ENCODE data around the gene CPN2. TPM values are rescaled to one million over a fixed set of nuclear protein-coding genes. Genes with fewer than 3 reads are reported as not detected.

The CPN2 gene
- total RNA-seq, 1 experiment from 2014 or later = not detected

DNA sequence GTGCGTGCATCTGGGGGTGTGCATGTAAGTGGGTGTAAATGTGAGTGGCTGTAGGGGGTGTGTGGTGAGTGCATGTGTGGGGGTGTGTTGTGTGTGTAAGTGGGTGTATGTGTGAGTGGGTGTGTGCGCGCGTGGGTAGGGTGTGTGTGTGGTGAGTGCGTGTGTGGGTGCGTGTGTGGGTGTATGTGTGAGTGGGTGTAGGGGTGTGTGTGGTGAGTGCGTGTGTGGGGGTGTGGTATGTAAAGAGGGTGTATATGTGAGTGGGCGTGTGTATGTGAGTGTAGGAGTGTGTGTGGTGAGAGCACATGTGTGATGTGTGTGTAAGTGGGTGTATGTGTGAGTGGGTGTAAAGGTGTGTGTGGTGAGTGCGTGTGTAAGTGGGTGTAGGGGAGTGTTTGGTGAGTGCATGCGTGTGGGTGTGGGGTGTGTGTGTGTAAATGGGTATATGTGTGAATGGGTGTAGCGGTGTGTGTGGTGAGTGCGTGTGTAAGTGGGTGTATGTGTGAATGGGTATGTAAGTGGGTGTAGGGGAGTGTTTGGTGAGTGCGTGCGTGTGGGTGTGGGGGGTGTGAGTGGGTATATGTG lies 916 bp upstream of the CPN2 start:
- H2BK120ac ChIP-seq (ENCODE audit: low read depth, low read length, poor library complexity, severe bottlenecking) = no peak overlapping the region

More for the DNA sequence above, 916 bp upstream of the CPN2 start:
- no peak overlapping the region for H3K4me2 ChIP-seq (ENCODE audit: insufficient read depth, insufficient read length, low read length)
- no peak overlapping the region for H4K5ac ChIP-seq (ENCODE audit: insufficient read length, low read depth, low read length)
- no peak overlapping the region for H2BK12ac ChIP-seq (ENCODE audit: insufficient read length, low read depth, low read length)
- Mint-ChIP-seq H3K4me1 (peaks cover 5 to 6% of the 10 kb centered on the region in 2 experiments), H3K27me3 (ENCODE audit: low read depth) (no peaks in the 10 kb centered on the region; the same call in 1 of the 2 replicates), H3K27ac (no peak overlapping the region), H3K36me3 (ENCODE audit: insufficient read depth in 1 of 3, low read depth in 3 of 3) (no peaks in the 10 kb centered on the region), H3K4me3 (no peak overlapping the region), H3K9me3 (no peaks in the 10 kb centered on the region)
- H2BK20ac ChIP-seq (ENCODE audit: low read depth, low read length, poor library complexity, severe bottlenecking) = no peak overlapping the region
- no peak overlapping the region for H3K18ac ChIP-seq (ENCODE audit: insufficient read length, low read depth, low read length)
- H4K8ac ChIP-seq (replicated peaks; ENCODE audit: insufficient read length, low read depth, low read length) = no peak overlapping the region
- H3K27ac ChIP-seq (ENCODE audit: insufficient read length, low read depth, low read length) = no peak overlapping the region
- no peaks in the 10 kb centered on the region for H4K20me1 ChIP-seq (ENCODE audit: control insufficient read depth, insufficient read depth, insufficient read length)
- no peak overlapping the region for H3K23ac ChIP-seq (ENCODE audit: insufficient read length, low read depth, low read length)
- no peak overlapping the region for H2AFZ ChIP-seq (ENCODE audit: low read length)
- no peak overlapping the region for H4K91ac ChIP-seq (ENCODE audit: insufficient read length, low read depth, low read length)
- no peak overlapping the region for H2BK15ac ChIP-seq (ENCODE audit: low read depth, low read length)
- no peak for DNase-seq
- H3K14ac ChIP-seq (ENCODE audit: insufficient read depth, low read length) = no peak overlapping the region
- TF ChIP-seq, protein P1, sequence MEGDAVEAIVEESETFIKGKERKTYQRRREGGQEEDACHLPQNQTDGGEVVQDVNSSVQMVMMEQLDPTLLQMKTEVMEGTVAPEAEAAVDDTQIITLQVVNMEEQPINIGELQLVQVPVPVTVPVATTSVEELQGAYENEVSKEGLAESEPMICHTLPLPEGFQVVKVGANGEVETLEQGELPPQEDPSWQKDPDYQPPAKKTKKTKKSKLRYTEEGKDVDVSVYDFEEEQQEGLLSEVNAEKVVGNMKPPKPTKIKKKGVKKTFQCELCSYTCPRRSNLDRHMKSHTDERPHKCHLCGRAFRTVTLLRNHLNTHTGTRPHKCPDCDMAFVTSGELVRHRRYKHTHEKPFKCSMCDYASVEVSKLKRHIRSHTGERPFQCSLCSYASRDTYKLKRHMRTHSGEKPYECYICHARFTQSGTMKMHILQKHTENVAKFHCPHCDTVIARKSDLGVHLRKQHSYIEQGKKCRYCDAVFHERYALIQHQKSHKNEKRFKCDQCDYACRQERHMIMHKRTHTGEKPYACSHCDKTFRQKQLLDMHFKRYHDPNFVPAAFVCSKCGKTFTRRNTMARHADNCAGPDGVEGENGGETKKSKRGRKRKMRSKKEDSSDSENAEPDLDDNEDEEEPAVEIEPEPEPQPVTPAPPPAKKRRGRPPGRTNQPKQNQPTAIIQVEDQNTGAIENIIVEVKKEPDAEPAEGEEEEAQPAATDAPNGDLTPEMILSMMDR (conservative IDR thresholded peaks at IDR 0.05) = no peak
- no peaks in the 10 kb centered on the region for H3K4me1 ChIP-seq (ENCODE audit: insufficient read depth, low read length)
- no peaks in the 10 kb centered on the region for H3K79me1 ChIP-seq (ENCODE audit: insufficient read depth, low read depth, low read length, poor library complexity, severe bottlenecking)
- H3K4ac ChIP-seq (ENCODE audit: low read depth, low read length) = no peak overlapping the region
- no peaks in the 10 kb centered on the region for H3K9me3 ChIP-seq (ENCODE audit: control insufficient read depth, low read depth, low read length)
- H2BK5ac ChIP-seq (ENCODE audit: insufficient read length, low read length) = no peak overlapping the region
- H3K27me3 ChIP-seq (ENCODE audit: insufficient read depth, low read length) = no peaks in the 10 kb centered on the region
- no peaks in the 10 kb centered on the region for H3K79me2 ChIP-seq (ENCODE audit: insufficient read depth, low read length)
- no peak overlapping the region for H3K56ac ChIP-seq (ENCODE audit: insufficient read length, low read depth, low read length)
- no peak overlapping the region for H2AK5ac ChIP-seq (ENCODE audit: insufficient read length, low read length)
- H3T11ph ChIP-seq (ENCODE audit: low read length) = no peak overlapping the region
- H3K23me2 ChIP-seq (ENCODE audit: insufficient read length, low read depth, low read length, poor library complexity, severe bottlenecking) = no peaks in the 10 kb centered on the region
- H3K9ac ChIP-seq (ENCODE audit: extremely low read depth, insufficient read length, low read length) = no peak overlapping the region
- WGBS (ENCODE audit: extremely low coverage, insufficient read length, low lambda C conversion rate) = 100% methylated on average over 10 of the region's 14 CpGs

Data from H9 (cell line).